ENCODE results near the gene RPS28.

Gene RPS28

DNA sequence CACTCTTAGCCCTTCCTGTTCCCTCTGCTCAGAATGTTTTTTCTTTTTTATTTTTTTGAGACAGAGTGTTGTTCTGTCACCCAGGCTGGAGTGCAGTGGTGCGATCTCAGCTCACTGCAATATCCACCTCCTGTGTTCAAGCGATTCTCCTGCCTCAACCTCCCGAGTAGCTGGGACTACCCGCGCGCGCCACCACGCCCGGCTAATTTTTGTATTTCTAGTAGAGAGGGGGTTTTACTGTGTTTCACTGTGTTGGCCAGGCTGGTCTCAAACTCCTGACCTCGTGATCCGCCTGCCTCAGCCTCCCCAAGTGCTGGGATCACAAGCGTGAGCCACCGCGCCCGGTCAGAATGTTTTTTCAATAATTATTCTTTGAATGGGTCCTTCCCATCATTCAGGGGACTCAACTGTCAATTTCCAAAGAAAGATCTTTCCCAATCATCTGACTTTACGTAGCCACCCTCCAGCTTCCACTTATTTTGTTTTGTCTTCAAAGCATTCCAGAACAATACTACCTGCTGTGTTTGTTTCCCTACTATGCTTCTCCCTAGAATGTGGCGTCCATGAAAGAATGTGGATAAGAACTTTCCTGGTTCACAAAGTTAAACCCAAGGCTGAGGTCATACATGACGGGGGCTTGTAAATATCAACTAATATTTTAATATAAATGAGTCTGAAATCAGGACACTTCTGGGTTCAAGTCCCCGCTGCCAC lies 1.3 kb upstream of the RPS28 start:
- Histone ChIP-seq H3K27me3 (no peaks in the 10 kb centered on the region), H3K4me1 (peaks cover 0 to 36% (median 30%) of the 10 kb centered on the region in 4 donors), H3K4me3 (peak overlapping the region; percentile 91 to 98), H3K9me3 (no peaks in the 10 kb centered on the region), H3K36me3 (peaks cover 9 to 48% (median 39%) of the 10 kb centered on the region in 3 donors), H3K27ac (peak overlapping the region; percentile 93 to 95)
- TF ChIP-seq, protein P1, sequence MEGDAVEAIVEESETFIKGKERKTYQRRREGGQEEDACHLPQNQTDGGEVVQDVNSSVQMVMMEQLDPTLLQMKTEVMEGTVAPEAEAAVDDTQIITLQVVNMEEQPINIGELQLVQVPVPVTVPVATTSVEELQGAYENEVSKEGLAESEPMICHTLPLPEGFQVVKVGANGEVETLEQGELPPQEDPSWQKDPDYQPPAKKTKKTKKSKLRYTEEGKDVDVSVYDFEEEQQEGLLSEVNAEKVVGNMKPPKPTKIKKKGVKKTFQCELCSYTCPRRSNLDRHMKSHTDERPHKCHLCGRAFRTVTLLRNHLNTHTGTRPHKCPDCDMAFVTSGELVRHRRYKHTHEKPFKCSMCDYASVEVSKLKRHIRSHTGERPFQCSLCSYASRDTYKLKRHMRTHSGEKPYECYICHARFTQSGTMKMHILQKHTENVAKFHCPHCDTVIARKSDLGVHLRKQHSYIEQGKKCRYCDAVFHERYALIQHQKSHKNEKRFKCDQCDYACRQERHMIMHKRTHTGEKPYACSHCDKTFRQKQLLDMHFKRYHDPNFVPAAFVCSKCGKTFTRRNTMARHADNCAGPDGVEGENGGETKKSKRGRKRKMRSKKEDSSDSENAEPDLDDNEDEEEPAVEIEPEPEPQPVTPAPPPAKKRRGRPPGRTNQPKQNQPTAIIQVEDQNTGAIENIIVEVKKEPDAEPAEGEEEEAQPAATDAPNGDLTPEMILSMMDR (IDR thresholded peaks at IDR 0.05): no peak
- no peak for DNase-seq
- intact Hi-C loops (cut with DNase I; ENCODE audit: low total_unique reads): no loop called here

DNA sequence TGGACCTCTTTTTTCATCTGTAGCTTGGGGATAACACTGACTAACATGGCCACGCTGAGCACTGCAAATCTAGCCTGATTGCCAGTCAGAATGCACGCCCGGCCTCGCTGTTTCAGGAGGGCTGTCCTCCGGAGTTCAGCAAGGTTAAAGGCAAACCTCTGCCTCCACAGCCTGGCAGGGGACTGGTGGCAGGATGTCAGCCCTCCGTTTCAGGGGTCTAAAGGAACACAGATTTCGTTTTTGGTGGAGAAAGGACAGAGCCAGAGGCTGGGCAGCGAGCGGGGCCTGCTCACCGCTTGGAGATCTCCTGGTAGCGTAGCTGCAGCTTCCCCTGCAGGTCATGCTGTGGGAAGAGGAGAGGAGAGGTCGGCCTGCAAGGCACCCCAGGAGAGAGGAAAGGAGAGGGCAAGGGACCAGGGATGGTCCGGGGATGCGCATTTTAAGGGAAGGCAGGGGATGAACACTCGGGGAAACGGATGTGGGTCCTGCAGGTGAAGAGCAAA lies 681 bp upstream of the RPS28 start:
- Histone ChIP-seq H3K36me3 (peaks cover 3 to 42% (median 33%) of the 10 kb centered on the region in 3 donors), H3K4me1 (peaks cover 0 to 36% (median 30%) of the 10 kb centered on the region in 4 donors), H3K4me3 (peak overlapping the region; percentile 91 to 98), H3K27me3 (no peaks in the 10 kb centered on the region), H3K9me3 (no peaks in the 10 kb centered on the region), H3K27ac (peak overlapping the region; percentile 93 to 95)
- intact Hi-C loops (cut with DNase I; ENCODE audit: low total_unique reads): no loop called here
- no peak for DNase-seq
- TF ChIP-seq, protein P1 (IDR thresholded peaks at IDR 0.05): no peak

DNA sequence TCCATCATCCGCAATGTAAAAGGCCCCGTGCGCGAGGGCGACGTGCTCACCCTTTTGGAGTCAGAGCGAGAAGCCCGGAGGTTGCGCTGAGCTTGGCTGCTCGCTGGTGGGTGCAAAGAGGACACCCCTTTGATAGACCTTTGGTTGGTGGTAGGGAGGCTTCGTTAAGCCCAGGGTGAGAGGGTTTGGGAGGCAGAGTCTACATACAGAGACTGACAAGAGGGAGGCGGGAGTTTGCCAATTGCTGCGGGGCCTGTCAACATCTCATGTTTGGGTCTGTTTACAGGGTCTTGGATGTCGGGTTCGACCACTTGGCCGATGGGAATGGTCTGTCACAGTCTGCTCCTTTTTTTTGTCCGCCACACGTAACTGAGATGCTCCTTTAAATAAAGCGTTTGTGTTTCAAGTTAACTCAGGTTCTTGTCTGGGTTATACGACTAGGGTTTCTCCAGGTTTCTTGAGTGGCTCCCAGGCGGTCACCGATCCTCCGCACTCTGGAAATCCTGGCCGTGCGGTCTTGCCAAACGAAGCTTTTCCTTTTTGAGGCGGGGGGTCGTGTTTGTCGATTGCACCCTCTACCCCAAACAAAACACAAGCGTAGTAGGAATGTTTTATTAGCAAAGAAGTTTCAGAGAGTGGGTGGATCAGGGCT lies 816 bp downstream of the RPS28 start:
- H3K4me3 ChIP-seq: peak overlapping the region; percentile 91 to 98
- H3K27ac ChIP-seq: peak overlapping the region; percentile 93 to 95
- no peak for DNase-seq
- intact Hi-C loops (cut with DNase I; ENCODE audit: low total_unique reads): no loop called here
- H3K4me1 ChIP-seq: peaks cover 0 to 36% (median 30%) of the 10 kb centered on the region in 4 donors
- TF ChIP-seq, protein P1 (IDR thresholded peaks at IDR 0.05): no peak
- peaks cover 0 to 27% (median 26%) of the 10 kb centered on the region in 3 donors for H3K36me3 ChIP-seq
- no peaks in the 10 kb centered on the region for H3K27me3 ChIP-seq
- no peaks in the 10 kb centered on the region for H3K9me3 ChIP-seq

DNA sequence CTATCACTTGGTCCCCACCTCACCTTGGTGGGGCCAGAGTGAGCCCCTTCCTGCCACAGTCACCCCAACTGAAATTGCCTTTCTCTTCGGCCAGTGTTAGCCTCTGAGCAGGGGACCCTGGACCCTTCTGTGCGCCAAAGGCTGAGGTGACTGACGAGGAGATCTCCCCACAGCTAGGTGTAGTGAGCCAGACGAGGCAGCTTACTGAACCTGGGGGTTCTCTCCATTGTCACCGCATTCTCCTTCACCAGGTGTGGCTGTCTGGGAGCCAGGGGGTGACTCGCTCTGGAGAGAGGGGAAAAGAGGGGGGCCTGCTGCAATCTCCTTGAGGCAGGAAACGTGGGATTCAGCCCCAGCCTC lies 1.3 kb downstream of the RPS28 start:
- peaks cover 0 to 36% (median 30%) of the 10 kb centered on the region in 4 donors for H3K4me1 ChIP-seq
- TF ChIP-seq, protein P1 (IDR thresholded peaks at IDR 0.05): no peak

DNA sequence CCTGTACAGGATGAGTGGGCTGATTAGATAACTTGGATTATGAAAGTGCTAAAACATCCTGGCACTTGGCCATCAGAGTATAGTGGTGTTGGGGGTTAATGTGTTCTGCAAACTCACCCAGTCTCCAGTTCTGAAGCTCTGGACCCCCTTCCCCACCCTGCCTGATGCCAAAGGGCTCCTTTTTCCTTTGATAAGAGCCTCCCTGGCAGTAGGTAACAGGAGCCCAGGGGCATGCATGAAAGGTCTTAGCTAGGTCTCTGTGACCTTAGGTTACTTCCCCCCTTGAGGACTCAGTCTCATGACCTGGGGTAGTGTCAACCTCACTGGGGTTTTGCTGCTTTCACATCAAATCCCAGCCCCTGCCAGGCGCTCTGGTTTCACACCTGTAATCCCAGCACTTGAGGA lies 2.5 kb downstream of the RPS28 start:
- H3K27me3 ChIP-seq: no peaks in the 10 kb centered on the region
- peaks cover 0 to 36% (median 30%) of the 10 kb centered on the region in 4 donors for H3K4me1 ChIP-seq
- no peak overlapping the region for H3K4me3 ChIP-seq
- DNase-seq: no peak
- TF ChIP-seq, protein P1 (IDR thresholded peaks at IDR 0.05): no peak
- H3K9me3 ChIP-seq: no peaks in the 10 kb centered on the region
- intact Hi-C loops (cut with DNase I; ENCODE audit: low total_unique reads): no loop called here
- no peak overlapping the region for H3K27ac ChIP-seq
- H3K36me3 ChIP-seq: peaks cover 0 to 26% (median 23%) of the 10 kb centered on the region in 3 donors

More for the DNA sequence above, 1.3 kb downstream of the RPS28 start:
- no peaks in the 10 kb centered on the region for H3K27me3 ChIP-seq
- H3K9me3 ChIP-seq: no peaks in the 10 kb centered on the region
- intact Hi-C loops (cut with DNase I; ENCODE audit: low total_unique reads): no loop called here
- DNase-seq: no peak
- H3K27ac ChIP-seq: peak overlapping the region in 1 of 2 donors; percentile 93
- peak overlapping the region; percentile 91 to 98 for H3K4me3 ChIP-seq
- peaks cover 0 to 26% (median 23%) of the 10 kb centered on the region in 3 donors for H3K36me3 ChIP-seq

All from tibial artery (tissue), 4 donors.